GM20431 (cell line): ENCODE measurements around the gene GPR87.

Experiments used
- in situ Hi-C: fragments of 300-500 bp; cut with MseI, MboI; formaldehyde crosslinking; loops from one replicate; pipeline ENCODE4 v1.15.0; 2020; ENCODE audit warnings: low sequenced_read_pairs; ENCODE audit not compliant: unreplicated experiment

GPR87 gene

DNA sequence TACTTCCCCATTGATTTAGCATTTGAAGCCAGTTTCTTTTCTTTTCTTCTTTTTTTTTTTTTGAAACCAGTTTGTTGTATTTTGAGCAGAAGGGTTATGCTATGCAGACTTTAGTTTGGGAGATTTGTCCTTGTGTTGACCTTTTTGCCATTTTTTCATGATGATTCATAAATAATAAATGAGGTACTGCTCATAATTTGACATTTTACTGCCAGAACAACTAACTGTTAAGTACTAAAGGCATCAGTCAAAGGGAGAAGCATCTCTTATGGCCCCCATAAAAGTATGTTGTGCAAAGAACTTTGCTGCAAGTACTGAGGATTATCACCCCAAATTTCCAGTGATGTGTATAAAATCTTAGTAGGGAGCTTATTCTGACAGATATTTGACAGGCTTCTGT lies 1.7 kb upstream of the GPR87 start:
- in situ Hi-C loops: no loop called here

DNA sequence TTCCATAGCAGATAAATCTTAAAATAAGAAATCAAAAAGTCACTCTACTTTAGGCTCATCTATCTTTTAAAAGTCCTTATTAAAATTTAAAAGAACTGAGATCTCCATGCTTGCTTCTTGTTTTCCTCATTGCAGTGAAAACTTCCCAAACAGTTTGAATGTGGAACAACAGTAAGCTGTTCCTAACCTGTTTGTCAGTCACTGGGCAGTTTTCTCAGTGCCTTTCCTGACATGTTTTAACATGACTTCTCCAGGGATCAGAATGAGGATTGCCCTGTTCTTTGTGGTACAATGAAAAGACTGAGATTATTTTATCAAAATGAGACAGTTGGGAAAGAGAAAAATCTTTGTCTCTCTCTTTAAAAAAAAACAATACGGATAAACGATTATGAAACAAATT lies 774 bp downstream of the GPR87 start:
- in situ Hi-C loops: no loop called here

DNA sequence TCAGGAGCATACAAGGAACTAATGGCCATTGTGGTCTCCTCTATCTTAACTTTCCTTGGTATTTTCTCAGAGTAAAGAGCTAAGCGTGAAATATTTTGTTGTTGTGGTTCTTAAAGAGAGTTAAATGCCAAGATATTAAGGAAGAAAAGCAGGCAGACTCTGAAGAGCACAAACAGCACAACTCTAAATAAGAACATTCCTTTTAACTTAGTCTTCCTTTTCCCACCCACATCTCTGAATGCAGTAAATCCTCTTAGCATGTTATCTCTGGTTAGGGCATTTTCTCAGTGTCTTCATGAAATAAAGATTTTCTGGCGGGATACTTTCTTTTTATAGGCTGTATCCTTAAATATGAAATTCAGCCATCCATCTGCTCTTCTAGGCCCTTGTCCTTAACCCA lies 1.5 kb downstream of the GPR87 start:
- in situ Hi-C loops: no loop called here

DNA sequence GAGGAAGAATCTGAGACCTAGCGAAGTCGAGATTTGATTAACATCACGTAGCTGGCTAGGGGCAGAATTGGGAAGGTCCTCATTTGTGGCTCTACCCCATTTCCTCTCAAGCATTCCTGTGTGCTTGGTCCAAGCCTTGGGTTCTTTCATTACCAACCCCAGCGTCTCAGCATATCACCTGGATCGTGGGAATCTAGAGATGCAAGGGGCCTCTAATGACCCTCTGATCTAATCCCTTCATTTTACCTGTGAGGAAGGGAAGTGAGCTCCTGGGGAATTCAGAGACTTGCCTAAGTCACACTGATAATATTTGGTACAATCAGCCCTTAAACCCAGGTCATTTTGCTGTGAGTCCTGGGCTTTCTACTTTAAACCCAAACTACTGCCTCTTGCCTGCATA lies 2.0 kb downstream of the GPR87 start:
- in situ Hi-C loops: no loop called here

DNA sequence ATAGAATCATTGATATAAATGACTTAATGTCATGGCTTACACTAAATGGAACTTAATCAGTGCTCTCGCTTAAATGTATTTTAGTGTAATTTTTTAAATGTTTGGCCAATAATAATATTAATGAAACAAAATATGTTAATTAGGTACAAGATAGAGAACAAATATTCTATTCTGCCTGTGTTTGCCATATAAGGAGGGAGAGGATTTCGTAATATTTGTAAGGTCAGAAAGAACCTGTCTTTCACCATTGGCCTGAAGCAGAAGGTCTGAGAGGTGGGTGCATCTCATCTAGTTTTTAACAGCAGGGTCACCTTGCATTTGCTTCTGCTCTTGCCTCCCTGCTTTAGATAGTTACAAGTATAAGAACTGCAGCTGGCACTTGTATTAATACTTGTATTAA lies 2.5 kb downstream of the GPR87 start:
- in situ Hi-C loops: no loop called here

DNA sequence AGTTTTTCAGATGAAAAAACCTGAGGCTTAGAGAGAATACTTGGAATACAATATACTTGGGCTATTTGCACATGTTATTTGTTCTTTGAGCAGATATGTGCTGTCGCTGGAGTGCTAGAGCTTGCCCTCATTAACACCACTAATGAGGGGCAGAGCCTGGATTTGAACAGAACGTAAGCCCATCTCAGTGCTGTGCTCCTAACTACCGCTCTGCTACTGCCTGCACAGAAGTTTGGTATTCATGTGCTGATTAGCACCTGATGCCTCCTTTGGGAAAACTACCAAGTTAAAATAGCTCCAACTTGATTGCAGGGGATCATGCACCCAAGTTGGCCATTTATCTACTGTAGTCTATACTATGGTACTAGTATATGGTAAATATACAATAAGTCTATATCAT lies 3.6 kb downstream of the GPR87 start:
- in situ Hi-C loops: no loop called here

DNA sequence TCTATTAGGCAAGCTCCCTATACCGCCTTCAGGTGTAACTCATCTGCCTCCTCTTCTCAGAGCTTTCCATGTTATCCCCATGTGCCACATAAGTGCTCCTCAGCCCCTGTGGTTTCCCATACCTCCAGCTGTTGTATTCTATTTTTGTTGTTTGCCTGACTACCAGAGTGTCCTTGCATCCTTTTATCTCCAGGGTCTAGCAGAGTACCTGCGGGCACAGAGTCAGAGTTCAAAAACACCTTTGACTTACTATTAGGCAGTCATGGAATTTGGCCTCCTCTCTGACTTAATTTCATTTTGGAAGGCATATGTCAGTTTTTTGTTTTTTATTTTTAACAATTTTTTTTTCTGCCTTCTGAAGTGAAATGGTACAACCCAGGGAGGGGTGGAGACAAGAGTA lies 7.1 kb downstream of the GPR87 start:
- in situ Hi-C loops: no loop called here

DNA sequence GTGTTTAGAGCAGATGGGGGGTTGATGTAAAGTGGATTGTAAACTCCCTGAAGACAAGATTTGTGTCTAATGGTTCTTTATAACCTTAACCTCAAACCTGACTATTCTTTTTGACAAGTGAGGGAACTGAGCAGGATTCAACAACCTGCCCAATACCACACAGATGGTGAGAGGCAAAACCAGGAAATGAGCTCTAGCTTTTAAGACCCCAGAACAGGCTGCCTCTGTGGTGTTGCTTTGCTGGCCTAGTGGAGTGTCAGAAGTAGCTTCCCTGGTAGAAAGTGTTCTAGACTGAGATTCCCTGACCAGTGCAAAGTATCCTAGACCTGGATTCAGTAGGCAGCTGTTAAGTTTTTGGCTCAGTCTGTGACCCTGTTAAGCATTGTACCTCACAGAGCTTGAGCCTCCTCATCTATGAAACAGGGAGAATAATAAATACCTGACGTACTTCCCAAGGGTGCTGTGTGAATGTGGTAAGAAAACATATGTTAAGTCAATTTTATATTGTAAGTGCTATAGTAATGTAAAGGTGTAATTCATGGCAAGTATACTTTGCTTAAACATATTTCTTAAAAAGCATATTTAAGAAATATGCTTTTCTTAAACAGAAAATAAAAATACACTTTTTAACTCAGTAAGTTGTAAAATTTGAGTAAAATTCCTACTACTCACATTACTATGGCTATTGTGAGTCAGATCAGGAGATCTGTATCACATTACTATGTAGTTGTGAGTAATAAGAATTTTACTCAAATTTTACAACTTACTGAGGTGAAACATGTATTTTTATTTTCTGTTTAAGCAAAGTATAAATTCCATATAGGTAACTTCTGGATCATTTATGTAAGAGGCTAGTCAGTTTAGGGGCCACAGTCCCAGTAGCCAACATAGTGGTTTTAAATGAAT lies 8.8 kb downstream of the GPR87 start:
- in situ Hi-C loops: no loop called here

DNA sequence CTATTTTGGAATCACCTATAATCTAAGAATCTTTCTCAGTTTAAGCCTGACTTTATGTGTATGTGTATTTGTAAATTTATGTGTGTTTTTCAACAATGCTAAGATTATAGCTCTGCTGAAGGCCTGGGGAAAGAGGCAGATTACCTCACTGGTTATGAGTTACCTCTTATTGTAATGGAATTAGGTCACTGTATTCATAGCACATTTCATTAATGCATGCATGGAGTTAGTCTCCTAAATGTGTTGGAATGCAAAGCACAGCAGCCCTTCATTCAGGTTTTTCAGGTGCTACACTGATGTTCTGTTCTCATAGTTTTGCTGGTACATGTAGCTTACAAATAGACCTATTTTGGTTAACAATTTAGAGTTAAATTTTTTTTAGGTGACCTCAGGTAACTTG lies 9.5 kb downstream of the GPR87 start:
- in situ Hi-C loops: no loop called here

DNA sequence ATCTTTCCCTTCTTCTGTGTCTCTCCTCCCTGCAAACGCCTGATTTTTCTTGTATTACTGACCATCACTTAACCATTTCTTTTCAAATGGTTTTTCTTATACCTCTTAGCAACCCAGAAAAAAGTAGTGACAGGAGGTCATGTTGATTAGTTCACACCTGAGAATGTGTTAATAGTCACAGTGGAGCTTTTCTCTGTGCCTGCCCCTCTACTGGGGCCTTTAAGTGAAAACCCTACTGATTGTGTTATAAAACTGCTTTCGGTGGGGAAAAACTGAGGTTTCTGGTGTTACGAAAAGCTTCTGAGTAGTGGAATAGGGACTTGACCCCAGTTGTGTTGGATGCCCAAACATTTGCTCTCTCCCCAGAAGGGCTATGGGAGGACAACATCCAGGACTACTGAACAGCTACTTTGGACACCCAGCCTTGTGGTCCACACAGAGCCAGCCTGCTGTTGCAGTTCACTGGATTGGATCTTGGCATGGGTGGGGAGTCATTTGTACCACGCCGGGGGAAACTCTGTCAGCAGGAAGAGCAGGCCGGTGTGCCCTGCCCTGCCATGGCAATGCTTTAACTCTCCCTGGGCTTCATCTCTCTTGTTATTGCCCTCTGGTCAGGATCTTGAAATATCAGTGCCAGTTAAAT lies 10.3 kb downstream of the GPR87 start:
- in situ Hi-C loops: no loop called here

DNA sequence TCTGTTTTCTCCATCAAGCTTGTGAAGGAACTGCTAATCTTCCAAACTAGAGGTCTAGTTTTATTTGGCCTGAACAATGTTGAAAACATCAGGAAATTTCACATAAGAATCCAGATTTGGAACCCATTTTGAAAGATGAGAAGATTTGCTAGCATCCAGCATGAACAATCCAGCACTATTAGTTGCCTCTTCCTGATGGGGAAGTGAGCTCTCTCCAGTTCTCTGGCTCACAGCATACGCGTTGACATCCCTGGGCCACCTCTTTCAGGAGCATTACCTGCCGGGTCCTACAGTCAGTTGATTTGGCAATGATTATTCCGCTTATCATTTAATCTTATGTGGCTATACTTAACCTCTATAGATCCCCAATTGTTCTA lies 10.9 kb downstream of the GPR87 start:
- in situ Hi-C loops: no loop called here

DNA sequence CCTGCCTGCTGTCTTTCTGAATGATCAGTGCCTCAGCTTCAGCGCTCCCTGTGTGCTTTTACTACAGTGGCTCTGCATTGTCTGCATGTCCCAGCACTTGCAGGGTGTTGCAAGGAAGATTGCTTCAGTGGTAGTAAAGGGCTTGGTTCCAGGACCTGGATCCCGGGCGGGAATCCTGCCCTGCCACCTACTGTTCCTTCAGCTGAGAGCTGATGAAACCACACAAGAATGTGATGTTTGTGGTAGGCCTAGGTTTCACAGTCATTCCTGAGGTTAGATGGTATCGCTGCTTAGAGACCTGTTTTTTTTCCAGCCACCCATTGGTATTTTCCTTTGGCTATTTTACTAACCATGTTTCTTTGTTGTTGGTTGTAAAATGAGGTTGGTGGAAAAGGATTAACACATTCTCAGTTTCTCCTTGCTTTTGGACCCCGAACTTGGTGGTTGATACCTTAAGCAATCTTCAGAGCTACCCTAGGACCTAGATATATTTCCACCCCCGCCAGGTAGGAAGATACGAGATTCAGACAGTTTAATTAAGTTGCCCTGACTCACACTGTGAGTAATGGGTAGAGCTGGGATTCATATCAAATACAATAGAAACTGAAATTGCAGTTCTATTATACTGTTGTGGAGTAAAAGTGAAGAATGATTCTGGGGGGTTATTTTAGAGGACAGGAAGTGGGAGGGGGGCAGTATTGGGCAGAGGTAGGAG lies 11.4 kb downstream of the GPR87 start:
- in situ Hi-C loops: no loop called here

DNA sequence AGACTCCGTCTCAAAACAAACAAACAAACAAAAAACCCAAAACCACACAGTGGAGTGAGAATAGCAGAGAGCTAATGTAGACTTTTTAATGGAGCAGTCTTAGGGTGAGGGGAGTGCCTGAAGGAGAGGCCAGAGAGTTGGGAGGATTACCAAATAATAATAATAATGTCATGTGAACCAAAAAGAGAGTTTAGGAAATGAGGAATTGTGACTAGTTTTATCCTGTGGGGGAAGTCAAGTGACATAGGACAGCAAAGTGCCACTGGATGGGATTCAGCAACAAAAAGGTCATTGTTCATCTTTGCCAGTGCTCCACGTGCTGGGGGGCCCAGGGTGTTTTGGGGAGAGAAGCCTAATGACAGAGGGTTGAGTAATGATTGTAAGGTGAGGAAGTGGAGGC lies 12.9 kb downstream of the GPR87 start:
- in situ Hi-C loops: no loop called here

DNA sequence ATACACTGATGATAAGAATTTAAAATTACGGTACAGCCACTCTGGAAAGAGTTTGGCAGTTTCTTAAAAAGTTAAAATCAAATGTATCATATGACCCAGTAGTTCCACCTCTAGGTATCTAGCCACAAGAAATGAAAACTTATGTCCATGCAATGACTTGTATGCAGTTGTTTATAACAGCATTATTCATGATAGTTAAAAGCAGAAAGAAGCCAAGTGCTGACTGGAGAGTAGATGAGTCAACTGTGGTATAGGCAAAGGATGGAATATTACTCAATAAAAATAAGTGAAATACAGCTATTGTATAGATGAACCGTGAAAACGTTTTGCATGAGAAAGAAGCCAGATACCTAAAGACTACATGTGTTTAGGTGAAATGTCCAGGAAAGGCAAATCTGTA lies 14.8 kb downstream of the GPR87 start:
- in situ Hi-C loops: no loop called here

DNA sequence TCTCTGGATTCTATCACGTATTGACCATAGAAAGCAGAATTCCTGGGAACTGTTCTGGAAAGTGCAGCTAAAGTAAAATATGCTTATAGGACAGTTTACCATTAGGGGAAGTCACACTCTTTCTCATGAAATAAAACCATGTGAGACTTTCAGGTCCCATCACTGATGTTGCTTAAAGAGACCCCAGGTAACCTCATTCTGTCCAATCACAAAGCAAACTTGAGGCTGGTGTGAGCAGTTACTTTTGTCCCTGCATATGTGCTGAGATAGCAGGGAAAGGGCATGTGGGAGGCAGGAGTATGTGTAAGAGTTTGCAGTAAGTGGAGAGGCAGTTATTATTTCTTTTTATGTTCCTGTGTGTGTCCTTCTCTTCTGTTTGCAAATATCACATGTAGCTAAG lies 16.1 kb downstream of the GPR87 start:
- in situ Hi-C loops: no loop called here

DNA sequence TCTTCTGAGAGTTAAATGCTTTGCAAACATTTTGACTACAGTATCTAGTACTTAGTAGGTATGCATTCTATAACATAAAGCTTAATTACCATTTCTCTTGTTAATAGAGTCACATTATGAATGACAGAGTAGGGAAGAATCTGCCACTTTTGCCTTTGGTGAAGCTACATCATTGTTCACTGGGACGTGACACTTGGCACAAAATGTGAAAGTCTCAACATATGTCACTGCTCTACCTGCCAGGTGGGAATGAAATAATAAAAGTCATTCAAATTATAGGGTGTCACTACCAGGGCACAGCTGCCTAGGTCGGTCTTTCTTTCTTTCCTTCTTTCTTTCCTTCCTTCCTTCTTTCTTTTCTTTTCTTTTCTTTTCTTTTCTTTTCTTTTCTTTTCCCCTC lies 17.6 kb downstream of the GPR87 start:
- in situ Hi-C loops: no loop called here

DNA sequence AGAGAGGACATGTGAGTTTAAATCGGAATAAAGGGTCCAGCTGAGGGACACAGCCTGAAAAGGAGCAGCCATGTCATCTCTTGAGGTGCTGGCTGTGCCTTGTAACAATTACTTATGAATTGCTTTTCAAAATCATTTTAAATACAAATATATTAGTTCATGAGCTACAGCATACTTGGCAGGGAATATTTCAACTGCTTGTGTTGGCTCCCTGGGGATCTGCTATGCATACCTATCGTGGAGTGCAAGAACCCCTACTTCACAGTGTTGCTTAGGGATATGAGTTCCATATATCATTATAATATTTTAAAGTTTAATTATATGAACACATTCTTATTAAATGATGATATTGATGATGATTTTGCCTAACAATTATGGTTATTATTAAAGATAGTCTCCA lies 19.2 kb downstream of the GPR87 start:
- in situ Hi-C loops: no loop called here

DNA sequence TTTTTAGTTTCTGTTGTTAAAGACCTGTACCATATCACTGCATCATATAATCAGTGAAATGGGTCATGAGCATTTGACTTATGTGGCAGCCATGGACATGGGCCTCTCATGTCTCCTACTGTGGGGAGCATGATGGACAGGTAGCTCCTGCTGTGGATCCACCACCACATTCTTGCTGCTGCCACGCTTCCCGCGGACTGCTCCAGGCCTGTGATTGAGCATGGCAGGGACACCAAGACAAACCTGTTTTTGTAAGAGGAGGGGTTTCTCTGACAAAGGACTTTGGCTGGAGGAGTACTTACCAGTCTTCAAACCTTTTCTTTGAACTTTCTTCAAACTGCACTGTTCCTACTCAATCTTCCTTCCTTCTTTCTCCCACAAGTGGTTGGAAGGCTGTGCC lies 20.4 kb downstream of the GPR87 start:
- in situ Hi-C loops: no loop called here

DNA sequence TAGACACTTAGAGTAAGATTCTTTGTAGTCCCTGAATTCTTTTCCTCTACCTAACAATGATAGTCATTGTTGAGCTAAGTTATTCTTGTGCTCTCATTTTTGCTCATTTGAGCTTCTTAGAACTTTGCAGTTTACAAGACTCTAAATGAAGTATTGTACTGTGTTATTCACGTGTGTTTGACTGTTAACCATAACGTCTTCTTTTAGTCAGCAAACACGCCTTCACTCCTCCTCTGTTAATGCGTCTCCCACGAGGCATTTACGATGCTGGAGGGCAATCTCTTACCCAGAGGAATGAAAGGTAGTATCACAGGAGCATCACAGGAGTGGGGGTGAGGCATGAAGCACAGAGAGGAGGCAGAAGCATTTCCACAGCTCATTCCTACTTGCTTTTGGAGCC lies 23.5 kb downstream of the GPR87 start:
- in situ Hi-C loops: no loop called here

DNA sequence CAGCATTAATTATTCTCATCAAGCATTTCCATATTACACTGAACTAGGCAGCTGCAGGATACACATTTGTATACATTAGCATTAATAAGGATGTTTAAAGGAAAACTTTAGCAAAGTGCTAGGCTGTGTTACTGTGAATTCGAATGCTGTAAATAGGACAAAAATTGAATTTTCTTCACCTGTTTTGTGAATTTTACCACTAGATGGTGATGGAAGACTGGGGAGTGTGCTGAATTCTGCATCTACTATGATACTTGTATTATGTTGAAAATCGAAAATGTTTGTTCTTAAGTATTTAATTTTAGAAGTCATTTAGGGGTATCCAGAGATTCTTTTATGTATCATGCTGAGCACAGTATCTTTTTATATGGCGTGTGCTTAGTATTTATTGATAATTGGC lies 25.9 kb downstream of the GPR87 start:
- in situ Hi-C loops: no loop called here

DNA sequence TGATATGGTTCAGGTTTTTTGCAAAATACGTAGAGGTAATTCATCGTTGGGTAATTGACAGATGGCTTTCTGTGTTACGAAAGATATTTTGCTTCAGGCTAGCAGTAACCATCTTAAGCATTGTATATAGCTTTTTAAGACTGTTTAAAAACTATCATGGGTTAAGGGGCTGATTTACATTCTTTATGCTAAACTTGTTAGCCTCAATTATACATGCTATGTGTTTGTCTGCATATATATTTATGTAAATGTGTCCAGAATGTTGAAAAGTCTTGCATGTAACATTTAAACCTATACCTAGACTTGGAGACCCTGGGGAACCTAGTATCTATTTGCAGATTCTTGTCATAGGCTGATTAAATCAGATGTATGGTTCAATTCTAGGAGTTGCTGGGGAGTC lies 27.2 kb downstream of the GPR87 start:
- in situ Hi-C loops: loop anchor here (10.0 kb wide), 1 partner anchor 125 kb away; no protein-coding TSS in a partner anchor
